ENCODE results near the gene STYX. TPM values are rescaled to one million over a fixed set of nuclear protein-coding genes. Genes with fewer than 3 reads are reported as not detected.

Gene STYX
- total RNA-seq, 1 experiment from 2014 or later, result 24.0 TPM

DNA sequence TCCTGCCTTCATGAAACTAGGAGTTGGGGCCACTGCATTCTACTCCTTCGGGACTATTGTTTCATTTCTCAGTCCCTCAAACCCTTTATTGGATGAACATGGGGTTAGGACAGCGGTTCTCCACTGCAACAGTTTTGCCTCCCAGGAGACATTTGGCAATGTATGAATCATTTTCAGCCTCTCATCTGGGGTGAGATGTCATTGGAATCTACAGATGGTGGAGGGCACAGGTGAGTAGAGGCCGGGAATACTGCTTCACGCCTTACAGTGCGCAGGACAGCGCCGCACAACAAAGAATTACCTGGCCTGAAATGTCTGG is 62.1 kb downstream of the STYX start:
- Histone ChIP-seq H3K27me3 (ENCODE audit: insufficient read depth, low read length) (no peaks in the 10 kb centered on the region), H3K4me1 (ENCODE audit: insufficient read depth, low read length) (peaks cover 4% of the 10 kb centered on the region; the same call in 1 of the 2 replicates), H3K18ac (ENCODE audit: insufficient read length, low read depth, low read length) (peak overlapping the region; percentile 64), H2BK20ac (ENCODE audit: low read depth, low read length, poor library complexity, severe bottlenecking) (no peak overlapping the region), H4K5ac (ENCODE audit: insufficient read length, low read depth, low read length) (peak overlapping the region; percentile 37), H3K4ac (ENCODE audit: low read depth, low read length) (no peak overlapping the region; the same call in 1 of the 2 replicates), H3K4me2 (ENCODE audit: insufficient read depth, insufficient read length, low read length) (peak overlapping the region; percentile 98), H3K79me1 (ENCODE audit: insufficient read depth, low read depth, low read length, poor library complexity, severe bottlenecking) (no peaks in the 10 kb centered on the region), H3K23ac (ENCODE audit: insufficient read length, low read depth, low read length) (no peak overlapping the region), H4K91ac (ENCODE audit: insufficient read length, low read depth, low read length) (no peak overlapping the region), H3K27ac (ENCODE audit: insufficient read length, low read depth, low read length) (peak overlapping the region; percentile 58), H3K79me2 (ENCODE audit: insufficient read depth, low read length) (no peaks in the 10 kb centered on the region; the same call in 1 of the 2 replicates), H3K56ac (ENCODE audit: insufficient read length, low read depth, low read length) (no peak overlapping the region), H2BK12ac (ENCODE audit: insufficient read length, low read depth, low read length) (no peak overlapping the region), H3K14ac (ENCODE audit: insufficient read depth, low read length) (peak overlapping the region; percentile 65; the same call in 1 of the 2 replicates), H3T11ph (ENCODE audit: low read length) (no peak overlapping the region), H2BK5ac (ENCODE audit: insufficient read length, low read length) (no peak overlapping the region), H2AK5ac (ENCODE audit: insufficient read length, low read length) (no peak overlapping the region), H3K23me2 (ENCODE audit: insufficient read length, low read depth, low read length, poor library complexity, severe bottlenecking) (peaks cover 10% of the 10 kb centered on the region), H3K9ac (ENCODE audit: extremely low read depth, insufficient read length, low read length) (peak overlapping the region; percentile 27), H2AFZ (ENCODE audit: low read length) (peak overlapping the region; percentile 66), H3K9me3 (ENCODE audit: control insufficient read depth, low read depth, low read length) (no peaks in the 10 kb centered on the region), H2BK15ac (ENCODE audit: low read depth, low read length) (no peak overlapping the region), H2BK120ac (ENCODE audit: low read depth, low read length, poor library complexity, severe bottlenecking) (no peak overlapping the region), H4K8ac (replicated peaks; ENCODE audit: insufficient read length, low read depth, low read length) (no peak overlapping the region), H4K20me1 (ENCODE audit: control insufficient read depth, insufficient read depth, insufficient read length) (no peaks in the 10 kb centered on the region)
- peak overlapping the region; percentile 67 to 81 for H3K4me3 Mint-ChIP-seq
- H3K36me3 Mint-ChIP-seq (ENCODE audit: insufficient read depth in 1 of 3, low read depth in 3 of 3), result peaks cover 0 to 5% (median 0%) of the 10 kb centered on the region in 3 experiments; a peak in 2 of 7 replicates
- no peaks in the 10 kb centered on the region for H3K27me3 Mint-ChIP-seq (ENCODE audit: low read depth)
- no CpG with 5 or more reads among the region's 7 CpGs for WGBS (ENCODE audit: extremely low coverage, insufficient read length, low lambda C conversion rate)
- peaks cover 2 to 3% of the 10 kb centered on the region in 2 experiments; a peak in 4 of 5 replicates for H3K9me3 Mint-ChIP-seq
- TF ChIP-seq, protein P1, sequence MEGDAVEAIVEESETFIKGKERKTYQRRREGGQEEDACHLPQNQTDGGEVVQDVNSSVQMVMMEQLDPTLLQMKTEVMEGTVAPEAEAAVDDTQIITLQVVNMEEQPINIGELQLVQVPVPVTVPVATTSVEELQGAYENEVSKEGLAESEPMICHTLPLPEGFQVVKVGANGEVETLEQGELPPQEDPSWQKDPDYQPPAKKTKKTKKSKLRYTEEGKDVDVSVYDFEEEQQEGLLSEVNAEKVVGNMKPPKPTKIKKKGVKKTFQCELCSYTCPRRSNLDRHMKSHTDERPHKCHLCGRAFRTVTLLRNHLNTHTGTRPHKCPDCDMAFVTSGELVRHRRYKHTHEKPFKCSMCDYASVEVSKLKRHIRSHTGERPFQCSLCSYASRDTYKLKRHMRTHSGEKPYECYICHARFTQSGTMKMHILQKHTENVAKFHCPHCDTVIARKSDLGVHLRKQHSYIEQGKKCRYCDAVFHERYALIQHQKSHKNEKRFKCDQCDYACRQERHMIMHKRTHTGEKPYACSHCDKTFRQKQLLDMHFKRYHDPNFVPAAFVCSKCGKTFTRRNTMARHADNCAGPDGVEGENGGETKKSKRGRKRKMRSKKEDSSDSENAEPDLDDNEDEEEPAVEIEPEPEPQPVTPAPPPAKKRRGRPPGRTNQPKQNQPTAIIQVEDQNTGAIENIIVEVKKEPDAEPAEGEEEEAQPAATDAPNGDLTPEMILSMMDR (conservative IDR thresholded peaks at IDR 0.05), result no peak
- no peak for DNase-seq
- peaks cover 21 to 25% of the 10 kb centered on the region in 2 experiments for H3K4me1 Mint-ChIP-seq
- peak overlapping the region; percentile 96 to 99 (median 97); a peak in 6 of 7 replicates for H3K27ac Mint-ChIP-seq

Measured in H9 (cell line).